Naive thymus-derived CD4-positive, alpha-beta T cell (primary cell): ENCODE measurements around the gene CDK10. TPM values are rescaled to one million over a fixed set of nuclear protein-coding genes. Genes with fewer than 3 reads are reported as not detected.

Source experiments
- ATAC-seq: fragments of 150-1000 bp; cut with Tn5 transposase; 2 replicates; pipeline ENCODE4 v1.10.0; 2021; ENCODE audit warnings: mild to moderate bottlenecking, moderate library complexity
- CTCF ChIA-PET: fragments of 350-600 bp; sonication (Branson Sonifier 250); formaldehyde crosslinking; loops from one replicate; lab custom pipeline; 2021; ENCODE audit warnings: antibody characterized with exemption; lab: Charles Lee
- POLR2A ChIA-PET: fragments of 350-600 bp; sonication (Branson Sonifier 250); formaldehyde crosslinking; loops from one replicate; lab custom pipeline; 2021; ENCODE audit warnings: antibody characterized with exemption, inconsistent platforms; lab: Charles Lee
- DNase-seq, 9 donors: peaks; one replicate each; pipeline versions ENCODE4 v3.0.0 to v3.0.0-alpha.2; 2020 to 2022; ENCODE audit warnings: mixed read lengths in 1 of 9
- H3K27ac ChIP-seq: one replicate; pipeline ENCODE4 v1.7.0; 2013; ENCODE audit warnings: mild to moderate bottlenecking, low read depth, low read length, moderate library complexity
- H3K27me3 ChIP-seq, 2 donors: one replicate each; pipeline ENCODE4 v1.7.0; 2013; ENCODE audit warnings: low read length in 2 of 2, mild to moderate bottlenecking in 2 of 2, moderate library complexity in 2 of 2; ENCODE audit not compliant: control insufficient read depth in 2 of 2, insufficient read depth in 2 of 2
- H3K36me3 ChIP-seq, 3 experiments: 1 replicate in 2 of 3; 2 replicates in 1 of 3; pipeline ENCODE4 v1.7.0; 2013; ENCODE audit warnings: low read length in 3 of 3, mild to moderate bottlenecking in 3 of 3, moderate library complexity in 1 of 3; ENCODE audit not compliant: insufficient read depth in 3 of 3, control insufficient read depth in 2 of 3
- H3K4me1 ChIP-seq, 2 donors: one replicate each; pipeline ENCODE4 v1.7.0; 2013; ENCODE audit warnings: low read length in 2 of 2, mild to moderate bottlenecking in 2 of 2, moderate library complexity in 1 of 2; ENCODE audit not compliant: control insufficient read depth in 2 of 2, insufficient read depth in 2 of 2
- H3K4me3 ChIP-seq: 2 replicates; pipeline ENCODE4 v1.7.0; 2013; ENCODE audit warnings: mild to moderate bottlenecking, low read length
- H3K9me3 ChIP-seq, 3 experiments: 1 replicate in 2 of 3; 2 replicates in 1 of 3; pipeline ENCODE4 v1.7.0; 2013; ENCODE audit warnings: low read length in 3 of 3; ENCODE audit not compliant: control insufficient read depth in 2 of 3
- H3K27ac Mint-ChIP-seq, 9 donors: one replicate each; pipeline ENCODE4 v1.8.0; 2020 to 2022; ENCODE audit warnings: mixed read lengths in 9 of 9, mild to moderate bottlenecking in 8 of 9, moderate library complexity in 5 of 9, inconsistent platforms in 2 of 9
- H3K27me3 Mint-ChIP-seq, 5 donors: one replicate each; pipeline ENCODE4 v1.8.0; 2021 to 2022; ENCODE audit warnings: mixed read lengths in 5 of 5, mild to moderate bottlenecking in 1 of 5
- H3K36me3 Mint-ChIP-seq, 5 donors: one replicate each; pipeline ENCODE4 v1.8.0; 2020 to 2022; ENCODE audit warnings: mixed read lengths in 5 of 5, mild to moderate bottlenecking in 3 of 5, inconsistent platforms in 1 of 5
- H3K4me1 Mint-ChIP-seq, 7 donors: one replicate each; pipeline ENCODE4 v1.8.0; 2020 to 2022; ENCODE audit warnings: mixed read lengths in 7 of 7, mild to moderate bottlenecking in 3 of 7, inconsistent platforms in 1 of 7
- H3K4me3 Mint-ChIP-seq, 10 donors: one replicate each; pipeline ENCODE4 v1.8.0; 2020 to 2022; ENCODE audit warnings: mild to moderate bottlenecking in 10 of 10, mixed read lengths in 10 of 10, moderate library complexity in 6 of 10, inconsistent platforms in 2 of 10
- H3K9me3 Mint-ChIP-seq, 11 donors: one replicate each; pipeline ENCODE4 v1.8.0; 2020 to 2022; ENCODE audit warnings: mixed read lengths in 11 of 11, mild to moderate bottlenecking in 4 of 11, inconsistent platforms in 1 of 11, moderate library complexity in 1 of 11
- intact Hi-C, 2 donors: fragments of 100-400 bp; cut with micrococcal nuclease; formaldehyde crosslinking; loops; one replicate each; pipeline ENCODE4 v1.15.1; 2023
- polyA plus RNA-seq, 2 donors: library from polyadenylated mRNA; unstranded; fragments of 300-500 nt; fragmentation: Illumina TruSeq; gene quantifications; one replicate each; pipeline ENCODE4 v1.2.3, GENCODE V29; 2021
- total RNA-seq, 6 experiments: library from RNA in 5 of 6; stranded (reverse) in 5 of 6; gene quantifications; 1 replicate in 5 of 6; 2 replicates in 1 of 6; pipeline ENCODE4 v1.2.3 and lab custom pipeline; 2021 to 2026

Gene CDK10
- total and polyA plus RNA-seq, 7 experiments from 2014 or later = 32.8 to 150 (median 99.3) TPM

GRCh38 chr16:89722392-89723278 is 36.1 kb downstream of the CDK10 start:
- peaks cover 41 to 52% of the 10 kb centered on the region in 2 donors for H3K4me1 ChIP-seq
- ATAC-seq (peak; percentile 40), DNase-seq (peak; percentile 48 to 76 (median 69))
- Mint-ChIP-seq H3K27ac (peak overlapping the region; percentile 88 to 99 (median 95)), H3K36me3 (peaks cover 5 to 22% (median 21%) of the 10 kb centered on the region in 5 donors), H3K9me3 (no peaks in the 10 kb centered on the region), H3K27me3 (no peaks in the 10 kb centered on the region), H3K4me3 (peak overlapping the region; percentile 88 to 99 (median 94)), H3K4me1 (peaks cover 22 to 51% (median 38%) of the 10 kb centered on the region in 7 donors)
- H3K36me3 ChIP-seq = peaks cover 3 to 38% (median 10%) of the 10 kb centered on the region in 3 experiments
- H3K27me3 ChIP-seq = no peaks in the 10 kb centered on the region
- POLR2A ChIA-PET = interaction anchor here (0.6 to 6.7 kb wide), 15 partner anchors 9 to 635 kb away, joined by 3 to 156 read pairs (median 7); partner anchors contain the start of genes SPATA2L and TCF25
- H3K4me3 ChIP-seq = peak overlapping the region; percentile 94
- intact Hi-C loops = loop anchor here (1.0 to 10.0 kb wide), 16 partner anchors 15 to 1268 kb away; partner anchors contain the start of genes FANCA (in 2 of the 2), CDK10 (in 1 of the 2), CHMP1A (in 1 of the 2) and CTU2 (in 1 of the 2)
- CTCF ChIA-PET = interaction anchor here (0.5 to 2.7 kb wide), 4 partner anchors 15 to 71 kb away, joined by 4 to 17 read pairs (median 8); partner anchors contain the start of gene SPATA2L
- no peaks in the 10 kb centered on the region for H3K9me3 ChIP-seq
- H3K27ac ChIP-seq = peak overlapping the region; percentile 89

DNA sequence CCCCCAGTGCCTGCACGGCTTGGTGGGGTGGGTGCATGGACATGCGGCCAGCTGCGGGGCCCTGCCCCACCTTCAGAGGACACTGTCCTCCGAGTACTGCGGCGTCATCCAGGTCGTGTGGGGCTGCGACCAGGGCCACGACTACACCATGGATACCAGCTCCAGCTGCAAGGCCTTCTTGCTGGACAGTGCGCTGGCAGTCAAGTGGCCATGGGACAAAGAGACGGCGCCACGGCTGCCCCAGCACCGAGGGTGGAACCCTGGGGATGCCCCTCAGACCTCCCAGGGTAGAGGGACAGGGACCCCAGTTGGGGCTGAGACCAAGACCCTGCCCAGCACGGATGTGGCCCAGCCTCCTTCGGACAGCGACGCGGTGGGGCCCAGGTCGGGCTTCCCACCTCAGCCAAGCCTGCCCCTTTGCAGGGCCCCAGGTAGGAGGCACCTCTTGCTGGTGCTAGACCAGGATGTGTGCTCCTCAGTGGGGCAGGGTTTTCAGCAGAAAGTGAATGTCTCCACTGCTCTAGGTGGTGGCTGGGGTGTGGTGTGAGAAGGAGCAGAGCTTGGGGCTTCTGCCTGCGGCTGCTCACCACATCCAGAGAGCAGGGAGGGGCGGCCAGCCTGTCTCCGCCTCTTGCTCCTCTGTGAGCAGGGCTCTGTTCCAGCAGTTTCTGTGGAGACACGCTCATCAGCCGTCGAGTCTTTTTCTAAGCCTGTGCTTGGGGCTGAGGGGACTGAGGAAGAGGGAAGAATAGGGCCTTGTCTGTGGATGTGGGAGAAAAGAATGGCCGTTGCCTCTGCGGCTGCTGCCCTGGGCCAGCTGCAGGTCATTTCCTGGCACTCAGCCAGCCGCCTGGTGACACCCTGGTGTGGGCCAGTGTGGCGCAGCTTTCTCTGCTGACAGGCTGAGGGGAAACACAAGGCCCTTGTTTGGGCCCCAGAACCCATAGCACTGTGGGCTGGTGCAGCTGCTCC is 37.1 kb downstream of the CDK10 start:
- no peaks in the 10 kb centered on the region for H3K27me3 ChIP-seq
- H3K36me3 ChIP-seq = peaks cover 4 to 45% (median 14%) of the 10 kb centered on the region in 3 experiments
- no peaks in the 10 kb centered on the region for H3K9me3 Mint-ChIP-seq
- H3K27ac ChIP-seq = peak overlapping the region; percentile 89
- intact Hi-C loops = loop anchor here (1.0 to 10.0 kb wide), 8 partner anchors 14 to 1269 kb away; partner anchors contain the start of genes CHMP1A (in 1 of the 2), CTU2 (in 1 of the 2), DEF8 (in 1 of the 2) and FANCA (in 1 of the 2)
- no peaks in the 10 kb centered on the region for H3K27me3 Mint-ChIP-seq
- no peaks in the 10 kb centered on the region for H3K9me3 ChIP-seq
- H3K4me3 Mint-ChIP-seq = peak overlapping the region; percentile 88 to 99 (median 94)
- peak overlapping the region; percentile 94 for H3K4me3 ChIP-seq
- ChIA-PET CTCF (interaction anchor here (0.6 to 2.7 kb wide), 9 partner anchors 13 to 70 kb away, joined by 3 to 17 read pairs (median 4); partner anchors contain the start of gene SPATA2L), POLR2A (interaction anchor here (0.6 to 6.7 kb wide), 20 partner anchors 10 to 636 kb away, joined by 3 to 156 read pairs (median 6); partner anchors contain the start of genes CDK10, SPATA2L and TCF25)
- H3K4me1 ChIP-seq = peaks cover 44 to 56% of the 10 kb centered on the region in 2 donors
- peak; percentile 53 to 91 (median 84) for DNase-seq
- ATAC-seq = peak; percentile 64
- H3K27ac Mint-ChIP-seq = peak overlapping the region; percentile 88 to 99 (median 95)
- H3K36me3 Mint-ChIP-seq = peaks cover 5 to 24% (median 20%) of the 10 kb centered on the region in 5 donors
- peaks cover 24 to 51% (median 39%) of the 10 kb centered on the region in 7 donors for H3K4me1 Mint-ChIP-seq

DNA sequence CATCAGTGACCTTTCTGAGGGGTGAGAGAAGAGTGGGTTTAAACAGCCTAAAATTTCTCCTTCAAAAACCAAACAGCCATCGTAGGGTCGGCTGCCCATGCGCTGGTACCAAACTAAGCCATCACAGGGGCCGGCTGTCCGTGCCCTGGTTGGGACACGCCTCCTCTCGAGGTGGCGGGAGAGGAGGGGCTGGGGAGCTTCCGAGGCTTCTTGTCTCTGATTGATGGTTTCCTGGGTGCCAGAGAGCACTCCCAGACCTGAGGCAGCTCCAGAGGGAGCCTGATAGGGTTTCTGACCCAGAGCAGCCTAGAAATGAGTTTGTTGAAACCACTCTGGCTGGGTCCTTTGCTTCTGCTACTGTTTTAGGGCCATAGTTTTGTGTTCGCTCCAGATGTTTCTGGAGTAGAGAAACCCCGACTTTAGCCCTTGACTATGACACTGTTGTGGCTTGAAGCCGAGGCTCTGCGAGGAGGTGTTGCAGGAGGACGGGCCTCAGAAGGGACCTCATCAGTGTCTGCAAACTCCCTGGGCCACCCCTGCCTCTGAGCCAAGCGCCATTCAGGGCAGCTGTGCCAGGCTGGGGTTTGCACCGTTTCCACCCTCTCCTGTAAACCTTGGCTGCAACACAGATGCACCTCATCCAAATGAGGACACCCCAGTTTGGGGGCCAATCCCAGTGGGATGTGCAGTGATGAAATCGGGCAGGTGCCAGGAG is 41.1 kb downstream of the CDK10 start:
- no peaks in the 10 kb centered on the region for H3K27me3 ChIP-seq
- no peaks in the 10 kb centered on the region for H3K9me3 ChIP-seq
- intact Hi-C loops = loop anchor here (10.0 kb wide), 2 partner anchors 1023 to 1273 kb away; partner anchors contain the start of genes CTU2 (in 1 of the 2), RNF166 (in 1 of the 2) and ZFPM1 (in 1 of the 2)
- Mint-ChIP-seq H3K9me3 (no peaks in the 10 kb centered on the region), H3K36me3 (peaks cover 5 to 44% (median 29%) of the 10 kb centered on the region in 5 donors), H3K4me3 (peak overlapping the region; percentile 58 to 92 (median 74)), H3K4me1 (peaks cover 31 to 79% (median 50%) of the 10 kb centered on the region in 7 donors), H3K27me3 (no peaks in the 10 kb centered on the region), H3K27ac (peak overlapping the region in 8 of 9 donors; percentile 69 to 93 (median 76))
- H3K36me3 ChIP-seq = peaks cover 19 to 85% (median 39%) of the 10 kb centered on the region in 3 experiments
- CTCF ChIA-PET = no interaction called here
- H3K27ac ChIP-seq = peak overlapping the region; percentile 40
- no peak for DNase-seq
- no peak for ATAC-seq
- POLR2A ChIA-PET = interaction anchor here (0.7 to 6.7 kb wide), 2 partner anchors 11 to 58 kb away, joined by 3 to 156 read pairs; no protein-coding TSS in a partner anchor
- peaks cover 57 to 59% of the 10 kb centered on the region in 2 donors for H3K4me1 ChIP-seq
- no peak overlapping the region for H3K4me3 ChIP-seq

- intact Hi-C loops = loop anchor here (10.0 kb wide), 2 partner anchors 1024 to 1274 kb away; partner anchors contain the start of genes CTU2 (in 1 of the 2), RNF166 (in 1 of the 2) and ZFPM1 (in 1 of the 2)
- ChIA-PET POLR2A (interaction anchor here (1.3 to 1.5 kb wide), 2 partner anchors 10 to 14 kb away, joined by 3 to 4 read pairs; no protein-coding TSS in a partner anchor), CTCF (interaction anchor here (0.6 kb wide), 1 partner anchor 29 kb away, joined by 3 read pairs; no protein-coding TSS in a partner anchor)
- H3K27me3 Mint-ChIP-seq = no peaks in the 10 kb centered on the region
- Histone ChIP-seq H3K4me3 (no peak overlapping the region), H3K36me3 (peaks cover 29 to 90% (median 55%) of the 10 kb centered on the region in 3 experiments), H3K27ac (no peak overlapping the region), H3K4me1 (peaks cover 56 to 62% of the 10 kb centered on the region in 2 donors), H3K27me3 (no peaks in the 10 kb centered on the region), H3K9me3 (no peaks in the 10 kb centered on the region)
- peak overlapping the region in 5 of 9 donors; percentile 14 to 52 (median 41) for H3K27ac Mint-ChIP-seq
- peaks cover 0 to 42% (median 23%) of the 10 kb centered on the region in 5 donors for H3K36me3 Mint-ChIP-seq
- no peak for DNase-seq
- H3K4me1 Mint-ChIP-seq = peaks cover 20 to 78% (median 43%) of the 10 kb centered on the region in 7 donors
- peak overlapping the region in 1 of 10 donors; percentile 33 for H3K4me3 Mint-ChIP-seq
- H3K9me3 Mint-ChIP-seq = no peaks in the 10 kb centered on the region
- no peak for ATAC-seq
Observed at GRCh38 chr16:89729293-89729692, 42.8 kb downstream of the CDK10 start.
